Measurements from ENCODE around the gene CARM1. TPM values are rescaled to one million over a fixed set of nuclear protein-coding genes. Genes with fewer than 3 reads are reported as not detected.

CARM1 gene
- polyA plus RNA-seq, 1 donor from 2014 or later: 22.3 TPM

- no peaks in the 10 kb centered on the region for H3K9me3 ChIP-seq (ENCODE audit: low read length)
- H3K36me3 ChIP-seq (ENCODE audit: insufficient read depth, low read length): no peaks in the 10 kb centered on the region
- no peak overlapping the region for H3K4me2 ChIP-seq (ENCODE audit: low read length)
- H3F3A ChIP-seq (ENCODE audit: insufficient read depth, low read length, poor library complexity, severe bottlenecking): no peaks in the 10 kb centered on the region
- no peaks in the 10 kb centered on the region for H3K79me2 ChIP-seq (replicated peaks; ENCODE audit: insufficient read depth, low read length)
- TF ChIP-seq TAF1 (IDR thresholded peaks at IDR 0.05; ENCODE audit: low read depth) (no peak), EZH2 (IDR thresholded peaks at IDR 0.05; ENCODE audit: borderline replicate concordance, insufficient read depth, low read length, poor library complexity, severe bottlenecking) (no peak), MXI1 (conservative IDR thresholded peaks at IDR 0.05; ENCODE audit: poor library complexity, severe bottlenecking) (no peak), EP300 (conservative IDR thresholded peaks at IDR 0.05; ENCODE audit: poor library complexity, severe bottlenecking) (no peak), RAD21 (conservative IDR thresholded peaks at IDR 0.05) (no peak), POLR2AphosphoS5 (IDR thresholded peaks at IDR 0.05) (no peak)
- TF ChIP-seq, protein P1, sequence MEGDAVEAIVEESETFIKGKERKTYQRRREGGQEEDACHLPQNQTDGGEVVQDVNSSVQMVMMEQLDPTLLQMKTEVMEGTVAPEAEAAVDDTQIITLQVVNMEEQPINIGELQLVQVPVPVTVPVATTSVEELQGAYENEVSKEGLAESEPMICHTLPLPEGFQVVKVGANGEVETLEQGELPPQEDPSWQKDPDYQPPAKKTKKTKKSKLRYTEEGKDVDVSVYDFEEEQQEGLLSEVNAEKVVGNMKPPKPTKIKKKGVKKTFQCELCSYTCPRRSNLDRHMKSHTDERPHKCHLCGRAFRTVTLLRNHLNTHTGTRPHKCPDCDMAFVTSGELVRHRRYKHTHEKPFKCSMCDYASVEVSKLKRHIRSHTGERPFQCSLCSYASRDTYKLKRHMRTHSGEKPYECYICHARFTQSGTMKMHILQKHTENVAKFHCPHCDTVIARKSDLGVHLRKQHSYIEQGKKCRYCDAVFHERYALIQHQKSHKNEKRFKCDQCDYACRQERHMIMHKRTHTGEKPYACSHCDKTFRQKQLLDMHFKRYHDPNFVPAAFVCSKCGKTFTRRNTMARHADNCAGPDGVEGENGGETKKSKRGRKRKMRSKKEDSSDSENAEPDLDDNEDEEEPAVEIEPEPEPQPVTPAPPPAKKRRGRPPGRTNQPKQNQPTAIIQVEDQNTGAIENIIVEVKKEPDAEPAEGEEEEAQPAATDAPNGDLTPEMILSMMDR (IDR thresholded peaks at IDR 0.05; ENCODE audit: poor library complexity, severe bottlenecking): no peak
- TF ChIP-seq, protein P2, sequence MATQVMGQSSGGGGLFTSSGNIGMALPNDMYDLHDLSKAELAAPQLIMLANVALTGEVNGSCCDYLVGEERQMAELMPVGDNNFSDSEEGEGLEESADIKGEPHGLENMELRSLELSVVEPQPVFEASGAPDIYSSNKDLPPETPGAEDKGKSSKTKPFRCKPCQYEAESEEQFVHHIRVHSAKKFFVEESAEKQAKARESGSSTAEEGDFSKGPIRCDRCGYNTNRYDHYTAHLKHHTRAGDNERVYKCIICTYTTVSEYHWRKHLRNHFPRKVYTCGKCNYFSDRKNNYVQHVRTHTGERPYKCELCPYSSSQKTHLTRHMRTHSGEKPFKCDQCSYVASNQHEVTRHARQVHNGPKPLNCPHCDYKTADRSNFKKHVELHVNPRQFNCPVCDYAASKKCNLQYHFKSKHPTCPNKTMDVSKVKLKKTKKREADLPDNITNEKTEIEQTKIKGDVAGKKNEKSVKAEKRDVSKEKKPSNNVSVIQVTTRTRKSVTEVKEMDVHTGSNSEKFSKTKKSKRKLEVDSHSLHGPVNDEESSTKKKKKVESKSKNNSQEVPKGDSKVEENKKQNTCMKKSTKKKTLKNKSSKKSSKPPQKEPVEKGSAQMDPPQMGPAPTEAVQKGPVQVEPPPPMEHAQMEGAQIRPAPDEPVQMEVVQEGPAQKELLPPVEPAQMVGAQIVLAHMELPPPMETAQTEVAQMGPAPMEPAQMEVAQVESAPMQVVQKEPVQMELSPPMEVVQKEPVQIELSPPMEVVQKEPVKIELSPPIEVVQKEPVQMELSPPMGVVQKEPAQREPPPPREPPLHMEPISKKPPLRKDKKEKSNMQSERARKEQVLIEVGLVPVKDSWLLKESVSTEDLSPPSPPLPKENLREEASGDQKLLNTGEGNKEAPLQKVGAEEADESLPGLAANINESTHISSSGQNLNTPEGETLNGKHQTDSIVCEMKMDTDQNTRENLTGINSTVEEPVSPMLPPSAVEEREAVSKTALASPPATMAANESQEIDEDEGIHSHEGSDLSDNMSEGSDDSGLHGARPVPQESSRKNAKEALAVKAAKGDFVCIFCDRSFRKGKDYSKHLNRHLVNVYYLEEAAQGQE (IDR thresholded peaks at IDR 0.05; ENCODE audit: borderline replicate concordance): no peak
- no peak overlapping the region for H3K4me3 ChIP-seq (ENCODE audit: low read length)
- H4K20me1 ChIP-seq (ENCODE audit: insufficient read depth): no peaks in the 10 kb centered on the region
- H3K27me3 ChIP-seq (ENCODE audit: insufficient read depth, low read depth, low read length): no peaks in the 10 kb centered on the region
- no peak overlapping the region for H2AFZ ChIP-seq (ENCODE audit: low read depth, low read length)
- no peak overlapping the region for H3K27ac ChIP-seq (ENCODE audit: low read length)
- no peak overlapping the region for H3K9ac ChIP-seq (ENCODE audit: low read length)
- H3K9me2 ChIP-seq (ENCODE audit: insufficient read depth, low read length): no peaks in the 10 kb centered on the region
Observed at GRCh38 chr19:10920781-10921180, 49.4 kb downstream of the CARM1 start.

- no peak overlapping the region for H3K27ac ChIP-seq (ENCODE audit: low read length)
- H3K36me3 ChIP-seq (ENCODE audit: insufficient read depth, low read length): no peaks in the 10 kb centered on the region
- H2AFZ ChIP-seq (ENCODE audit: low read depth, low read length): no peak overlapping the region
Observed at GRCh38 chr19:10921199-10921909, 50.0 kb downstream of the CARM1 start.

More at GRCh38 chr19:10921199-10921909, 50.0 kb downstream of the CARM1 start:
- H3K9ac ChIP-seq (ENCODE audit: low read length): no peak overlapping the region
- TF ChIP-seq, protein P1 (IDR thresholded peaks at IDR 0.05; ENCODE audit: poor library complexity, severe bottlenecking): no peak
- TF ChIP-seq EZH2 (IDR thresholded peaks at IDR 0.05; ENCODE audit: borderline replicate concordance, insufficient read depth, low read length, poor library complexity, severe bottlenecking) (no peak), POLR2AphosphoS5 (IDR thresholded peaks at IDR 0.05) (no peak), RAD21 (conservative IDR thresholded peaks at IDR 0.05) (no peak), TAF1 (IDR thresholded peaks at IDR 0.05; ENCODE audit: low read depth) (no peak), MXI1 (conservative IDR thresholded peaks at IDR 0.05; ENCODE audit: poor library complexity, severe bottlenecking) (no peak), EP300 (conservative IDR thresholded peaks at IDR 0.05; ENCODE audit: poor library complexity, severe bottlenecking) (no peak), SMC3 (conservative IDR thresholded peaks at IDR 0.05; ENCODE audit: poor library complexity) (no peak)
- TF ChIP-seq, protein P2 (IDR thresholded peaks at IDR 0.05; ENCODE audit: borderline replicate concordance): no peak
- H3K27me3 ChIP-seq (ENCODE audit: insufficient read depth, low read depth, low read length): no peaks in the 10 kb centered on the region
- H3K79me2 ChIP-seq (replicated peaks; ENCODE audit: insufficient read depth, low read length): no peaks in the 10 kb centered on the region
- H3F3A ChIP-seq (ENCODE audit: insufficient read depth, low read length, poor library complexity, severe bottlenecking): no peaks in the 10 kb centered on the region
- H3K4me2 ChIP-seq (ENCODE audit: low read length): no peak overlapping the region
- H4K20me1 ChIP-seq (ENCODE audit: insufficient read depth): no peaks in the 10 kb centered on the region
- H3K4me3 ChIP-seq (ENCODE audit: low read length): no peak overlapping the region
- no peaks in the 10 kb centered on the region for H3K9me2 ChIP-seq (ENCODE audit: insufficient read depth, low read length)
- H3K9me3 ChIP-seq (ENCODE audit: low read length): no peaks in the 10 kb centered on the region

All from neural cell (in vitro differentiated cells).